NT2/D1 (cell line): ENCODE data around the gene PLEKHA6.

Experiments used
- SUZ12 ChIP-seq: IDR thresholded peaks from 2 replicates; pipeline ENCODE4 v1.6.1; 2011; ENCODE audit not compliant: insufficient read length, insufficient read depth; ENCODE audit errors: extremely low read depth
- YY1 ChIP-seq: IDR thresholded peaks from 2 replicates; pipeline ENCODE4 v1.6.1; 2011; ENCODE audit not compliant: insufficient read length, insufficient read depth
- ZNF274 ChIP-seq: IDR thresholded peaks from 2 replicates; pipeline ENCODE4 v1.6.1; 2011; ENCODE audit warnings: mild to moderate bottlenecking, low read depth, low read length

- TF ChIP-seq ZNF274 (no peak), YY1 (no peak), SUZ12 (no peak)
These were observed 72.8 kb downstream of the PLEKHA6 start for GRCh38 chr1:204286831-204287421.
